Measurements from ENCODE around the gene KRTAP10-4.
A peak's percentile ranks its signal among the peaks of the same experiment; 100 is the strongest.
"Not testable (repeated sequence)": the region's sequence is repeated elsewhere in the genome, so short reads cannot be mapped to it uniquely, and the experiment has no call there.

The KRTAP10-4 gene

GRCh38 chr21:44572959-44573583 lies 458 bp upstream of the KRTAP10-4 start:
- TF ChIP-seq ZFX (IDR thresholded peaks at IDR 0.05): no peak
- H3K27ac ChIP-seq: no peak overlapping the region

GRCh38 chr21:44574457-44575306 lies 1.2 kb downstream of the KRTAP10-4 start:
- peak overlapping the region; percentile 31; the same call in 1 of the 2 replicates for H3K27ac ChIP-seq
- TF ChIP-seq CTCF (conservative IDR thresholded peaks at IDR 0.05): no peak; the same call in 1 of the 2 replicates
- TF ChIP-seq ZFX (IDR thresholded peaks at IDR 0.05): no peak

- no peak overlapping the region for H3K27ac ChIP-seq
- TF ChIP-seq CTCF (conservative IDR thresholded peaks at IDR 0.05) (no peak), ZFX (IDR thresholded peaks at IDR 0.05) (no peak)
These were observed 1.9 kb downstream of the KRTAP10-4 start for GRCh38 chr21:44575307-44576024.

- H3K27ac ChIP-seq: no peak overlapping the region
- TF ChIP-seq ZFX (IDR thresholded peaks at IDR 0.05) (no peak), CTCF (conservative IDR thresholded peaks at IDR 0.05) (no peak)
These were observed 2.5 kb downstream of the KRTAP10-4 start for GRCh38 chr21:44576025-44576420.

DNA sequence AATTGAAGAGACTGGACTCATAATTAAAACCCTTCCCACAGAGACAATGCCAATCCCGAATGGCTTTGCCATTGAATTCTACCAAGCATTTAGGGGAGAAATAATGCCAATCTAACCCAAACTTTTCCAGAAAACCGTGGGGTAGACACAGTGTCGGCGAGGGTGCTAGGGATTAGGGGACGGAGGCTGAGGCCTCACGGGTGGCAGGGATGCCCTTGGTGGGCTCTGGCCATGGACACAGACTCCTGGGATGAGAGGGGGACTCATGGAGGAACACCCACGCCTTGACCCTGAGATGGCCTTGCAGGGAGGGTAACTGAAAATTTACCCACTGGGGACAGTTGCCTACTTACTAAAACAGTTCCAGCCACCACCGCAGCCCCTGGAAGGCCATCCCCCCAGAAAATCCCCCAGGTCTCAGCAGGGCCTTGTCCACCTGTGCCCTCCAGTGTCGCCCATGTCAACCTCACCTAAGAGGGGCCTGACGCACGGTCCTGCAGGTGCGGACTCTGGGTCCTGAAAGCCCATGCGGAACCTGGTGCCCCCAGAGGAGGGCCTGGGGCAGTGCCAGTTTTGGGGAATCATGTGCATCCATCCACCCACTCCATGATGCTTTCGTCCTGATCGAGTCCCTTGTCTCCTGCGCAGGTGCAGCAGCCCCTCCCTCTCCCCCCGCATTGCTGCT lies 5.0 kb downstream of the KRTAP10-4 start:
- H3K27ac ChIP-seq: no peak overlapping the region

GRCh38 chr21:44579056-44579832 lies 5.7 kb downstream of the KRTAP10-4 start:
- H3K27ac ChIP-seq: no peak overlapping the region
- TF ChIP-seq ZFX (IDR thresholded peaks at IDR 0.05) (no peak), CTCF (conservative IDR thresholded peaks at IDR 0.05) (no peak)

More for the DNA sequence above, 5.0 kb downstream of the KRTAP10-4 start:
- TF ChIP-seq CTCF (conservative IDR thresholded peaks at IDR 0.05) (no peak), ZFX (IDR thresholded peaks at IDR 0.05) (no peak)

DNA sequence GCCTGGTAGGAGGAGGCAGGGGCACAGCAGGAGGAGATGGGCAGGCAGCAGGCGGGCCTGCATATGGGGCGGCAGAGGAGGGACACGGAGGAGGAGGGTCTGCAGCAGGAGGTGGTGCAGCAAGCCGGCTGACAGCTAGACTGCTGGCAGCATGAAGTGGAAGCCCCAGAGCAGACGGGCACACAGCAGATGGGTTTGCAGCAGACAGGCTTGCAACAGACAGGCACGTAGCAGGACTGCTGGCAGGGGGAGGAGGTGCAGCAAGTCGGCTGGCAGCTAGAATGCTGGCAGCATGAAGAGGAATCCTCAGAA lies 6.3 kb downstream of the KRTAP10-4 start:
- no peak overlapping the region for H3K27ac ChIP-seq

GRCh38 chr21:44580231-44580821 lies 6.8 kb downstream of the KRTAP10-4 start, which contains the start of gene KRTAP10-5:
Gene KRTAP10-5 (minus strand): TSS chr21:44580604. CDS start chr21:44580578, 26 bp downstream.
- H3K27ac ChIP-seq: not testable (repeated sequence)

More for the DNA sequence above, 6.3 kb downstream of the KRTAP10-4 start:
- TF ChIP-seq CTCF (conservative IDR thresholded peaks at IDR 0.05) (no peak), ZFX (IDR thresholded peaks at IDR 0.05) (no peak)
